GM23248 (cell line): ENCODE data around the gene NAA80. TPM values are rescaled to one million over a fixed set of nuclear protein-coding genes. Genes with fewer than 3 reads are reported as not detected.

Source experiments
- DNase-seq: peaks from one replicate; pipeline ENCODE4 v3.0.0-alpha.2; 2015
- H2AFZ ChIP-seq: fragments of 200-600 bp; sonication (generic); 2 replicates; pipeline ENCODE4 v1.6.1; 2016; ENCODE audit warnings: antibody characterized with exemption
- H3F3A ChIP-seq: fragments of 200-600 bp; sonication (generic); 2 replicates; pipeline ENCODE4 v1.6.1; 2016; ENCODE audit warnings: mild to moderate bottlenecking, antibody characterized with exemption, mixed run types; ENCODE audit not compliant: insufficient read depth
- H3K27ac ChIP-seq: fragments of 200-600 bp; sonication (generic); 2 replicates; pipeline ENCODE4 v1.5.1; 2016; ENCODE audit warnings: mild to moderate bottlenecking
- H3K27me3 ChIP-seq: fragments of 200-600 bp; sonication (generic); replicated peaks from 2 replicates; pipeline ENCODE4 v1.6.1; 2016; ENCODE audit warnings: mild to moderate bottlenecking; ENCODE audit not compliant: insufficient read depth
- H3K36me3 ChIP-seq: fragments of 200-600 bp; sonication (generic); 2 replicates; pipeline ENCODE4 v1.6.1; 2016; ENCODE audit warnings: low read depth, mild to moderate bottlenecking
- H3K4me1 ChIP-seq: fragments of 200-600 bp; sonication (generic); 2 replicates; pipeline ENCODE4 v1.6.1; 2016; ENCODE audit warnings: mild to moderate bottlenecking; ENCODE audit not compliant: insufficient read depth
- H3K4me2 ChIP-seq: fragments of 200-600 bp; sonication (generic); one replicate; pipeline ENCODE4 v1.6.1; 2016; ENCODE audit warnings: mild to moderate bottlenecking; ENCODE audit not compliant: unreplicated experiment
- H3K4me3 ChIP-seq: fragments of 200-600 bp; sonication (generic); 2 replicates; pipeline ENCODE4 v1.5.1; 2016; ENCODE audit warnings: mild to moderate bottlenecking
- H3K79me2 ChIP-seq: fragments of 200-600 bp; sonication (generic); 2 replicates; pipeline ENCODE4 v1.6.1; 2016; ENCODE audit warnings: mild to moderate bottlenecking; ENCODE audit not compliant: insufficient read depth
- H3K9ac ChIP-seq: fragments of 200-600 bp; sonication (generic); 2 replicates; pipeline ENCODE4 v1.6.1; 2016; ENCODE audit warnings: mild to moderate bottlenecking
- H3K9me2 ChIP-seq: fragments of 200-600 bp; sonication (generic); 2 replicates; pipeline ENCODE4 v1.6.1; 2016; ENCODE audit warnings: mixed run types, mild to moderate bottlenecking, moderate library complexity; ENCODE audit not compliant: insufficient read depth
- H3K9me3 ChIP-seq: fragments of 200-600 bp; sonication (generic); one replicate; pipeline ENCODE4 v1.6.1; 2017; ENCODE audit warnings: low read depth
- H4K20me1 ChIP-seq: fragments of 200-600 bp; sonication (generic); 2 replicates; pipeline ENCODE4 v1.6.0; 2016; ENCODE audit not compliant: insufficient read depth
- EZH2 ChIP-seq: fragments of 200-600 bp; sonication (generic); IDR thresholded peaks from 2 replicates; pipeline ENCODE4 v1.6.1; 2018; ENCODE audit warnings: antibody characterized with exemption, mild to moderate bottlenecking; ENCODE audit not compliant: insufficient read depth, poor library complexity, severe bottlenecking
- EZH2phosphoT487 ChIP-seq: fragments of 200-600 bp; sonication (generic); IDR thresholded peaks from 2 replicates; pipeline ENCODE4 v1.6.1; 2018; ENCODE audit warnings: antibody characterized with exemption, moderate library complexity, mild to moderate bottlenecking, low read depth; ENCODE audit not compliant: insufficient read depth
- WGBS, 2 experiments: methylation state at CpG; one replicate each; pipeline ENCODE4 v1.1.6; 2015 to 2017; ENCODE audit warnings: low lambda C conversion rate in 2 of 2, low coverage in 1 of 2; ENCODE audit errors: missing lambda C conversion rate in 2 of 2; 5-methylcytosine and 5-hydroxymethylcytosine counted together
- in situ Hi-C: fragments of 300-500 bp; cut with MboI; formaldehyde crosslinking; loops from 2 replicates; pipeline ENCODE4 v1.15.0; 2020
- polyA plus RNA-seq: library from polyadenylated mRNA; unstranded; fragments of >200 nt; fragmentation: Nextera tagmentation; extraction: Ambion mirVana; gene quantifications from 2 replicates; pipeline ENCODE4 v1.2.1, GENCODE V29; 2016
- total RNA-seq: library from RNA; depleted of rRNA; stranded (reverse); fragments of >200 nt; shearing (Covaris generic); gene quantifications from 2 replicates; pipeline ENCODE4 v1.2.3, GENCODE V29; 2014

The NAA80 gene
- total and polyA plus RNA-seq, 2 experiments from 2014 or later: 7.8 to 10.8 TPM

DNA sequence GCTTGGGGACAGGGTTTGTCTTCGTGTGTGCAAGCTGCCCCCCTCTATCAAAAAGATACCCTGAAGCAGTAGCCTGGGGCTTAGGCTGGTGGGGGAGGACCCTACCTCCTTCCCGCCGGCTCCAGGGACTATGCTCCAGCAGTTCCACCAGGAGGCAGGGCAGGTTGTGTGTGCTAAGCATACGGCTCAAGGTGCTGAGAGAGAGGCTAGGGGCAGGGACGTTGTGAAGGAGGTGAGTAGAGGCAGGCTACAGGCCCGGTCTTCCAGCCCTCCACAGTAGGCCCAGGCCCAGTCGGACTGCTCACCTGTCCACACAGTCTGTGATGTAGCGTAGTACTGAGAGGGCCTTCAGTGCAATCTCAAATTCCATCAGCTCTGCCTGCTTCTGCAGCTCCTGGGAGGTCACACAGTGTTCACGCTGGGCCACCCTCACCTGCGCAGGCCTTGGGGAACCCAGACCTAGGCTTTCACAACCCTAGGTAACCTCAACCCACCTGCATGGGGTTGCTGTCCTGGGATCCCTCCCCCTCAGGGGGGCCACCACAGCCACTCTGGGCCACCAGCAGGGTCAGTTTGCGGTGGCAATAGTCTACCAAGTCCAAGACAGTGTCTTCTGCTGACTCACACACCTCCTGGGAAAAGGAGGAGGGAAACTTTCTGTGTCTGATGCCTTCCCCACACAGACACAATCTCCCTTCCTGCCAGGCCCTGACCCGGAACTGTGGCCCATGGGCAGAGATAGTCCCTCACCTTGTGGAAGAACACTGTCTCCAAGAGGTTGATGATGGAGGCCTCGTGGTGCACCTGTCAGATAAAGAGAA, 43.8 kb upstream of the NAA80 start:
- no peak overlapping the region for H3K4me2 ChIP-seq
- H3K4me3 ChIP-seq: no peak overlapping the region
- H3K9me2 ChIP-seq: no peaks in the 10 kb centered on the region
- in situ Hi-C loops: loop anchor here (10.0 kb wide), 1 partner anchor 192 kb away; no protein-coding TSS in a partner anchor
- H3K36me3 ChIP-seq: no peaks in the 10 kb centered on the region
- H3K27me3 ChIP-seq: no peaks in the 10 kb centered on the region
- H3K9ac ChIP-seq: no peak overlapping the region
- no peak overlapping the region for H3K27ac ChIP-seq
- peaks cover 25% of the 10 kb centered on the region for H3F3A ChIP-seq
- 85% methylated on average over 13 of the region's 13 CpGs for WGBS, 2 experiments
- no peak for TF ChIP-seq EZH2phosphoT487
- no peak for TF ChIP-seq EZH2
- H4K20me1 ChIP-seq: no peaks in the 10 kb centered on the region
- no peak overlapping the region for H2AFZ ChIP-seq
- H3K4me1 ChIP-seq: peaks cover 24% of the 10 kb centered on the region
- H3K79me2 ChIP-seq: peaks cover 23% of the 10 kb centered on the region
- H3K9me3 ChIP-seq: no peaks in the 10 kb centered on the region
- no peak for DNase-seq

DNA sequence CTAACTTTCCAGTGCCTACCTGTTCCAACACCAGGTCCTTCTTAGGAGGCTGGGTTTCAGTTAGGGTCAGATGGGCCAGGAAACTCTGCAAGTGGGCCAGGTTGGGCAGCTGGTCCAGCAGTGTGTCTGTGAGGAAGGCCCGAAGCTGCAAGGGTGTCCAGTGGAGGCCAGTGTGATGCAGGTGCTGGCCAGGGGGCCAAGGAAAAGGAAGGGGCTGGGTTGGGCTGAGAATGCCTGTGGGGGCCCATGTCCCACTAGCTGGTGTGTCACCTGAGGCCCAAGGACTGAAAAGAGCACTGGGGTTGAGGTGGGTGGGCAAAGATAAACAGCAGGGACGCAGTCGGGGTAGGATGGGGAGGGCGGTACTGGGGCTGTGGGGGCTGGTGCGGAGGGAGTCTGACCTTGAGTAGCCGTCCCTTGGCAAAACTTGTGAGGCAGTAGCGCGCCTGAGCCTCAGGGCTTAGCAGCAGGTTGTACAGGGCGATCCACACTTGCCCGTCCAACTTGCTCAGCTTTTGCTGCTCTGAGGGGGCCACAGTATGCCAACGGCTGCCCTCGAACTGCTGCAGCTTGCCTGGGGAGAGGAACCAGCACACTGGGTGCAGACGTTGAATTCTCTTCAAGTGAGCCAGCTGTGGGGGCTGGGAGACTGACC, 42.9 kb upstream of the NAA80 start:
- H3K36me3 ChIP-seq: no peaks in the 10 kb centered on the region
- no peaks in the 10 kb centered on the region for H3K9me2 ChIP-seq
- H4K20me1 ChIP-seq: no peaks in the 10 kb centered on the region
- no peak overlapping the region for H2AFZ ChIP-seq
- DNase-seq: no peak
- no peaks in the 10 kb centered on the region for H3K9me3 ChIP-seq
- TF ChIP-seq EZH2 (no peak), EZH2phosphoT487 (no peak)
- H3K79me2 ChIP-seq: peaks cover 27% of the 10 kb centered on the region
- H3K27ac ChIP-seq: no peak overlapping the region
- peaks cover 28% of the 10 kb centered on the region for H3F3A ChIP-seq
- H3K4me2 ChIP-seq: no peak overlapping the region
- WGBS, 2 experiments: 82 to 90% methylated on average over 9 to 13 of the region's 13 CpGs
- no peak overlapping the region for H3K9ac ChIP-seq
- H3K27me3 ChIP-seq: no peaks in the 10 kb centered on the region
- in situ Hi-C loops: loop anchor here (10.0 kb wide), 1 partner anchor 193 kb away; no protein-coding TSS in a partner anchor
- H3K4me3 ChIP-seq: no peak overlapping the region
- peaks cover 25% of the 10 kb centered on the region for H3K4me1 ChIP-seq

DNA sequence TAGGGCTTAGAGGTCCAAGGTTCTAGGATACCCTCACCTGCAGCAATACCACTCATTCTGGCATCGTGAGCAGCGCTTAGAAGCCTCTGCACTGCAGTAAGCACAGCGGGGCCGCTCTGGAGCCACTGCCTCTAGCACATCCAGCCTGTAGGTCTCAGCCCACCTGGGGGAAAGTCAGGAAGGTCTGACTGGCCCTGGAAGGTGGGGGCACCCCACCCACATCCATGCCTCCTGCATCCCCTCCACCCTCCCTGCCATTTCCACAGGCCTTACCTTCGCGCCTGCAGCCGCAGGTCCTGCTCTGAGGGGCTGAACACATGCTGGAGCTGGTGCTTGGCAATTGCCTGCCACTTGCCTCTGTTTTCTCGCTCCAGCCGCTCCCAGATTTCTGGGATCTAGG, 42.3 kb upstream of the NAA80 start:
- in situ Hi-C loops: loop anchor here (10.0 kb wide), 1 partner anchor 193 kb away; no protein-coding TSS in a partner anchor
- H3K4me1 ChIP-seq: peaks cover 25% of the 10 kb centered on the region
- 76 to 86% methylated on average over 9 of the region's 9 CpGs for WGBS, 2 experiments
- TF ChIP-seq EZH2phosphoT487 (no peak), EZH2 (no peak)
- H3K9me3 ChIP-seq: no peaks in the 10 kb centered on the region
- no peaks in the 10 kb centered on the region for H4K20me1 ChIP-seq
- H2AFZ ChIP-seq: no peak overlapping the region
- H3K27me3 ChIP-seq: no peaks in the 10 kb centered on the region
- no peak overlapping the region for H3K27ac ChIP-seq
- H3K79me2 ChIP-seq: peaks cover 32% of the 10 kb centered on the region
- H3K4me2 ChIP-seq: peak overlapping the region; percentile 90
- peak overlapping the region; percentile 89 for H3K4me3 ChIP-seq
- H3K9ac ChIP-seq: peak overlapping the region; percentile 92
- peaks cover 27% of the 10 kb centered on the region for H3F3A ChIP-seq
- H3K9me2 ChIP-seq: no peaks in the 10 kb centered on the region
- no peaks in the 10 kb centered on the region for H3K36me3 ChIP-seq
- DNase-seq: no peak

DNA sequence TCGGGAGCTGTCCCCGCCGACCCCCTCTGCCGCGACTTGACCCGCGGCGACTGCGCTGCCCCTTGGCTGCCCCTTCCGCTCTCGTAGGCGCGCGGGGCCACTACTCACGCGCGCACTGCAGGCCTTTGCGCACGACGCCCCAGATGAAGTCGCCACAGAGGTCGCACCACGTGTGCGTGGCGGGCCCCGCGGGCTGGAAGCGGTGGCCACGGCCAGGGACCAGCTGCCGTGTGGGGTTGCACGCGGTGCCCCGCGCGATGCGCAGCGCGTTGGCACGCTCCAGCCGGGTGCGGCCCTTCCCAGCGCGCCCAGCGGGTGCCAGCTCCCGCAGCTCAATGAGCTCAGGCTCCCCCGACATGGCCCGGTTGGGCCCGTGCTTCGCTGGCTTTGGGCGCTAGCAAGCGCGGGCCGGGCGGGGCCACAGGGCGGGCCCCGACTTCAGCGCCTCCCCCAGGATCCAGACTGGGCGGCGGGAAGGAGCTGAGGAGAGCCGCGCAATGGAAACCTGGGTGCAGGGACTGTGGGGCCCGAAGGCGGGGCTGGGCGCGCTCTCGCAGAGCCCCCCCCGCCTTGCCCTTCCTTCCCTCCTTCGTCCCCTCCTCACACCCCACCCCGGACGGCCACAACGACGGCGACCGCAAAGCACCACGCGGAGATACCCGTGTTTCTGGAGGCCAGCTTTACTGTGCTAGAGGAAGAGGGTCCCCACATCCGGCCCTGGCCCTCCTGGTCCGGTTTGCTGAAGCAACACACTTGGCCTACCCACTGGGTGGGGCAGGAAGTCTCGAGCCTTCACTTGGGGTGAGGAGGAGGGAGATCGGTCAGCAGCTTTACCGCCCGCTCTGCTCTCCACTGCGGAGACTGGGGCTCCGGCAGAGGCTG, 41.5 kb upstream of the NAA80 start, which contains the start of gene RASSF1:
Gene RASSF1, minus strand, starts transcription at position 389 of the 882 bp plus-strand sequence. Its CDS starts 31 bp downstream, at position 358.
- no peaks in the 10 kb centered on the region for H3K36me3 ChIP-seq
- peaks cover 40% of the 10 kb centered on the region for H3K79me2 ChIP-seq
- TF ChIP-seq EZH2 (no peak), EZH2phosphoT487 (no peak)
- peak within 1 kb of the TSS; percentile 96 for H3K27ac ChIP-seq
- in situ Hi-C loops: loop anchor here (10.0 kb wide), 1 partner anchor 194 kb away; no protein-coding TSS in a partner anchor
- H3K4me2 ChIP-seq: peak within 1 kb of the TSS; percentile 90
- 1 to 2% methylated on average over 68 to 80 of the region's 85 CpGs for WGBS, 2 experiments
- peak within 1 kb of the TSS; percentile 89 for H3K4me3 ChIP-seq
- peak within 1 kb of the TSS; percentile 92 for H3K9ac ChIP-seq
- peaks cover 28% of the 10 kb centered on the region for H3K4me1 ChIP-seq
- no peaks in the 10 kb centered on the region for H4K20me1 ChIP-seq
- H3K27me3 ChIP-seq: no peaks in the 10 kb centered on the region
- peak; percentile 90 for DNase-seq
- peak within 1 kb of the TSS; percentile 70 for H2AFZ ChIP-seq
- no peaks in the 10 kb centered on the region for H3K9me3 ChIP-seq
- no peaks in the 10 kb centered on the region for H3K9me2 ChIP-seq
- peaks cover 32% of the 10 kb centered on the region for H3F3A ChIP-seq
